GM18907 (cell line): Measurements from ENCODE around the gene ELF4.

Experiments
- ATAC-seq: cut with Tn5 transposase; IDR thresholded peaks from one replicate; pipeline ENCODE4 v1.9.1; 2021; ENCODE audit warnings: mild to moderate bottlenecking, moderate library complexity; ENCODE audit not compliant: unreplicated experiment

Gene ELF4

GRCh38 chrX:130110379-130111219 is at the start of gene ELF4:
TSS of gene ELF4 (minus strand) at chrX:130110497. CDS start at chrX:130081330, 29,167 bp downstream.
- ATAC-seq, result peak; percentile 29

DNA sequence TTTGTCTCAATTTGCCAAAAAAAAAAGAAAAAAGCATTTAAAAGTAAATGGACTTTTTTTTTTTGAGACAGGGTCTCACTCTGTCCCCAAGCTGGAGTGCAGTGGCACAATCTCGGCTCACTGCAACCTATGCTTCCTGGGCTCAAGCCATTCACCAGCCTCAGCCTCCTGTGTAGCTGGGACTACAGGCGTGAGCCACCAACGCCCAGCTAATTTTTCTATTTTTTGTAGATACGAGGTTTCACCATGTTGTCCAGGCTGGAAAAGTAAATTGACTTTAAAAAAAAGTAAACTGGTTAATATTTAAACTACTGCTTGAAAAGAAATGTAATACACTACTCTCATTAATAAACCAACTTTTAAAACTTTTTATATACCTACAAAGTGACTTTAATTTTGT is 49.5 kb upstream of the ELF4 start:
- no peak for ATAC-seq

DNA sequence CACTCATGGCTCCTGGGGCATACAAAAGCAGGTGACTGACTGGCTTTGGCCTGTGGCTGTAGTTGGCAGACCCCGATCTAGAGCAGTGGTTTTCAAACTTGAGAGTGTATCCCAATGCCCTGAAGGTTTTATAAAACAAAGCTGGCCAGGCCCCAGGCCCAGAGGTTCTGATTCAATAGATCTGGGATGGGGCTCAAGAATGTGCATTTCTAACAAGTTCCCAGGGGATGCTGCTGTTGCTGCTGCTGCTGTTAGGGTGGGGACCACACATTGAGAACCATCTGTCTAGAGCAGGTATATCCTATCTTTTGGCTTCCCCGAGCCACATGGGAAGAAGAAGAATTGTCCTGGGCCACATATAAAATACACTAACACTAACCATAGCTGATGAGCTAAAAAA is 48.0 kb upstream of the ELF4 start:
- no peak for ATAC-seq

DNA sequence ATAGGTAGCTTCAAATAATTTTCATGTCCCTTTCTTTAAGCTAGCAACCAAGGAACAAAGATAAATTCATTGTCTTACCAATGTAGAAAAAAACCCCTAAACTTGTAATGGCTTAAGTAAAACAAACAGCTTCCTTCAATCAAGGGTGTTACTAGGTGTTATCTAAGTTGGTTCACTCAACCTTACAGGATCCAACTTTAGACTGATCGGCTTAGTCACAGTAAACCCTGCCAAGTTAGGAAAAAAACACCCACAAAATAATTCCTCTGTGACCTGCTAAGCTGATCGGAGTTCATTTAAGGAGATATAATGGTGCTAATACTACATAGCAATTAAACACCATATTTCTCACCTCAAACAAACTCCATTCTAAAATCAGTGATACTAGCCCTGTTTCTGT is 45.3 kb upstream of the ELF4 start:
- no peak for ATAC-seq

- ATAC-seq, result no peak
Measured at GRCh38 chrX:130147631-130148030, 37.3 kb upstream of the ELF4 start.

GRCh38 chrX:130145123-130145522 is 34.8 kb upstream of the ELF4 start:
- no peak for ATAC-seq

- ATAC-seq, result no peak
Measured at GRCh38 chrX:130144509-130144908, 34.2 kb upstream of the ELF4 start.

DNA sequence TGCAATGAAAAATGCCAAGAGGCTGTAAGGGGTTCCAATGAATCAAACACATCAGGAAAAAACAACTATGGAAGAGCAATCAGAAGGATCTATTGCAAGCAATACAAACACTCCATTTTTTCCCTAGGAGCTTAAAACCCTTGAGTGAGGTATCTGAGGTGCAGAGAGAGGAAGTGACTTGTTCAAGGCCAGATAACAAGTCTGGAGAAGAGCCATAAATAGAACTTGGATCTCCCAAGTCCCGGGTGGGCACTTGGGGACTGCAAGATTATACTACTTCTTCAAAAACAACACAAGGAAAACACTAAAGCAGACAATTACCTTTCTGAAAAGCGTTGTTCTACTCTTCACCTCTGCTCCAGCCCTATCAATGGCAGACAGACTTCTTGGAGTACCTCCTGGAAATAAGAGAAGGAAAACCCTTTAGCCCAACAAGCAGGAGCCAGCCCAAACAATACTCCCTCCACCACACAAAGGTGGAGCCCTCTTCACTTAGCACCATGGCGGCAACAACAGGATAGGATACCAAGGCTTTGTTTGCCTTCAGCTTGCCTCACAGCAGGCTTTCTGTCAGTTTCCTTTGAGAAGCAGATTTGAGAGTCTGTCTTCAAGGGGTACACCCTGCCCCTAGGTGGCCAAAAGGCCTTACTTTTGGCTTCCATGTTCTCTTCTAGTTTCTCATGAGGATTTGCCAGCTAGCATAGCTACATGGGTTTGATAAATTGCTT is 29.3 kb upstream of the ELF4 start:
- no peak for ATAC-seq

- ATAC-seq, result no peak
Measured at GRCh38 chrX:130136961-130137360, 26.7 kb upstream of the ELF4 start.

DNA sequence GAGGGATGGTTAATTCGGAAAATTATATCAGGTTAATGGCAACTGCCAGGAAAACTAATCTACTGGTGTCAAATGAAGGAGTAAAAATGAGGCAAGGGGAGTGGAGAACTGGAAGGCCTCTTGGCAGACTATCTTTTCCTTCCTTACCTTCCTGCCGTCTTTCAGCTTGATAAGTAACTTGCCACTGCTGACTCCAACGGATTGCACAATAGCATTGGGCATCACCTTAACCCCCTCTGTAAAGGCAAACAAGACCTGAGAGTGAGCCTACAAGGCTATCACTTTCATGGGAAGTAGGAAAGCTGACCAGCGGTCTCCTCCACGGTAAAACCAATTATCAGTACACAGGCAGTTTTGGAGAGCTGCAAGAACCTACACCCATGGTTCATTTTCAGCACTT is 26.2 kb upstream of the ELF4 start:
- no peak for ATAC-seq

- ATAC-seq, result no peak
Measured at GRCh38 chrX:130130990-130131389, 20.7 kb upstream of the ELF4 start.

DNA sequence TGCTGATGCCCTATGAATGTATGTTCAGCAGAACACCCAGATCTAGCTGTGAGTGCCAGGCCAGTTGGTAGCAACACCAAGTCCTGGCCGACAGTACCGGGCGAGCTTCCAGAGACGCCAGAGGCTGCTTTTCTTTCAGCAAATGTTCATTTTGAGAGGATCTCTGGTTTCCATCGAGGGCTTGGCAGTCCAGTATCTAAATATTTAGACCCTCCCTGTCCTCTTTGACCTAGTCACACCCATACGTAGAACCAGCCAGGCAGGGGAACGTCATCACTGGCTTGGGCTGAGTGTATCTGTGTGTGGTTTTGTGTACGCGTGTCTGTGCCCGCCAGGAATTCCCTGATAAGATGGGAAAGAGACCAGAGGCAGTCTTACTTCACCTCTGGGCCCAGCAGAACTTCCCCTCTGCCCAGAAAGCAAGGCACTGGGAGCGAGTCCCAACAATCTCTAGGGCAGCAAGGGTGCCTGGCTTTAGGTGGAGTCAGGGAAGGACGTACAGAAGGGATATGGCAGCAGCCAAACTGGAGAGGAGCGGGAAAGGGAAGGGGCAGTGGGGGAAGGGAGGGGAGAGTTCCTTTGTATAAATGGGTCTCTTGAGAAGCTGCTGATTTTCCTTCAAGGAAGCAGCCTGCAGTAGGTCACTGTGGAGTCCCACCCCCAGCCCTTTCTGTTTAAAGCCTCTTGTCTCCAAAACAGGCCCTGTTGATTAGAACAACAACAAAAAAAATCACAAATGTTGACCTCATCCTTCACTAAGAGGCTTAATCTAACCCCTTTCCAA is 15.0 kb upstream of the ELF4 start:
- ATAC-seq, result no peak

GRCh38 chrX:130124577-130124976 is 14.3 kb upstream of the ELF4 start:
- no peak for ATAC-seq

DNA sequence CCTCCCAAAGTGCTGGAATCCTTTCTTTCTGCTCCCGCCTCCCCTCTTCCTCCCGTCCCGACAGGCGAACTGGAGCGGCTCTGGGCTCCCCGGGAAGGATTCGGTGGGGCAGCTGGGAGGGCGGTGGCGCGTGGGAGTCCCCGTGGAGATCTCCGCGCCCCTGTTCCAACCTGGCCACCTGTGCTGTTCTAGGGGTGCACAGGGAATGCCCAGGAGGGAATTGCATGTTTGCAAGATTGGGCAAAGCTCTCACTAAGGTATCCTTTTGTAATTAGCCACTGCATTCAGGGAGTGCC is 11.2 kb upstream of the ELF4 start:
- no peak for ATAC-seq

DNA sequence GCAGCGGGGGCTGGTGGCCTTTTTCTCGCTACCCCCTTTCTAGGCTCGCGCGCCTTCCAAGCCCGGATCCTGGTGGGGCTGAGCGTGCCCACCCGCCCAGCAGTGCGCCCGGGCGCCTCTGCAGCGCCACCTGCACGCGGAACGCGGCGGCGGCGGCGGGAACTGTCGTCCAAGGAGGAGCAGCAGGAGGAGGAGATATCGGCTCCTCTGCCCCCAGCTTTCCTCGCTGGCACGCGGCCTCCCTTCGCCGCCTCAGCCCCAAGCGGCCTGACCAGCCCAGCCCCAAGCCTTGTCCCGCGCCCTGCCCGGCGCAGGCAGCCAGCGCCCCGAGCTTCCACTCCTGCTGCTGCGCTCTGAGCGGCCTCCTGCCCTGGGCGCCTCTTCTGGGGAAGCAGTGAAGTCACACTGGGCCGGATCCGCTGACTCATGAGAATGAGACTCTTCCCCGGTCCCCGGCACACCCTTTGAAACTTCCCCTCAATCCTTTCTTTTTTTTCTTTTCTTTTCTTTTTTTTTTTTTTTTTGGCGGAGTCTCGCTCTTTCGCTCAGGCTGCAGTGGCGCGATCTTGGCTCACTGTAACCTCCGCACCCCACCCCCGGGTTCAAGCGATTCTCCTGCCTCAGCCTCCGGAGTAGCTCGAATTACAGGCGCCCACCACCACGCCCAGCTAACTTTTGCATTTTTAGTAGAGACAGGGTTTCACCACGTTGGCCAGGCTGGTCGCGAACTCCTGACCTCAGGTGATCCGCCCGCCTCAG is 10.6 kb upstream of the ELF4 start:
- ATAC-seq, result peak; percentile 69

DNA sequence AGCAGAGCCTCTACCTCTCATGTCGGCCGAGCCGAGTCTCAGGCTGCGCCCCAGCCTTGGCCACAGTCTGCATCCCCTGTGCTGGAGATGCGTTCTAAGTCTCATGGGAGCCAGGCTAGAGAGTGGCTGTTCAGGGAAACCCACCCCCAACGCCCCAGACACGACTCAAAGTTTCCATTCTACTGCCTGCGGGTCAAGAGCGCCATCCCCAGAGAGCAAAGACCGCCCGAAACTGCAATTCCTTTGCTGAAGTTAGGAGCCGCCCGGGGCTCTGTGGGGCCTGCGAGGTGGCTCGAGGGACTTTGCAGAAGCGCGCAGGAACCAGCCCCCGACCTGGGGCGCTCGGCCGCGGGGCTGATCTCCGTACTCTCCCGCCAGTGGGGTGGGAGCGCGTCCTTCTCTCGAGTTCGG is 10.0 kb upstream of the ELF4 start:
- ATAC-seq, result peak; percentile 38

DNA sequence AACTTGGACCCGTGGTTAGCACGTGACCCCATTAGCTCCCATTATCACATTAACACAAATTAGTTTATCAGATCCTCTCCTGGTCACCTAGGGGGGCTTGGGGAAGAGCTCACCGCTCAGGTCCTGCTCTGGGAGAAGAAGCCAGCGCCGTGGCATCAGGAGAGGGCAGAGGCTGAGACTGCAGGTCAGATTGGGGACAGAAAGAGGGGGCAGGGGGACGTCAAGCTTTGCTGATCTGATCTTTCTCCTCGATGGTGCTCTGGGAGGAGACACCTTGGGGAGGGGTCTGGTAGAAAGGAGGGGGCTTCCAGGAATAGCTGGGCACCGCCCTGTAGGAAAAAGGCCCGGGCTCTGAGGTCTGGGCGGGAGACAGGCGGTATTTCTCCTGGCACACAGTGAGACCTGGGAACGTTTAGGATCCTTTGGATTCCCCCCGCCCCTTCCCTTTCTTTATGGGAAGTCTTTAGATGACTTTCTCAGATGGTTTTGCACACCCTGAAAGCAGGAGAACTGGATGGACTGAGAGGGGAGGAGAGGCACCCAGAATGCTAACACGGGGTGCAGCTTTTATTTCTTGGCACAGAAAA is 9.1 kb upstream of the ELF4 start:
- ATAC-seq, result no peak

- no peak for ATAC-seq
Measured at GRCh38 chrX:130118441-130119311, 8.4 kb upstream of the ELF4 start.

DNA sequence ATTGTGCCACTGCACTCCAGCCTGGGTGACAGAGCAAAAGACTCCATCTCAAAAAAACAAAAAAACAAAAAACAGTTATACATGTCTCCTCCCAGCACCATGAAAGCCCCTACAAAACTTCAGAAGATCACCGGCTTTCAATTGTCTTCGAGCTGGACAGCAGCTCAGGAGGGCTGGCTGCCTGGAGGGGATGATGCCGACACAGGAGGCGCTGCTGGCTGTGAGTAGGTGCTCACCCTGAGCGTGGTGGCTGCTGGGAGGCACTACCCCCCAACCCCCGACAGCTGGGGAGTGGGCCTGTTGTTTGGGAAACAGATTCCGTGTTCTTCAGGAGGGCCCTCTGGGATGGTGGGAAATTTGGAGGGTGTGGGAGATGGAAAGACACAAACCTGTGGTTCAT is 6.9 kb upstream of the ELF4 start:
- no peak for ATAC-seq
